ENCODE results near the gene ERP44. TPM values are rescaled to one million over a fixed set of nuclear protein-coding genes. Genes with fewer than 3 reads are reported as not detected.
"Not testable (repeated sequence)": the region's sequence is repeated elsewhere in the genome, so short reads cannot be mapped to it uniquely, and the experiment has no call there.

Gene ERP44
- total RNA-seq, 1 experiment from 2014 or later = 10.1 TPM

GRCh38 chr9:100070104-100071041 is 28.4 kb downstream of the ERP44 start:
- no peaks in the 10 kb centered on the region for H3K27me3 ChIP-seq (ENCODE audit: control insufficient read depth, insufficient read depth, low read length)
- CTCF ChIA-PET = no interaction called here
- TF ChIP-seq REST (IDR thresholded peaks at IDR 0.05; ENCODE audit: insufficient read depth in 1 of 2, low read depth in 2 of 2, low read length in 1 of 2) = no peak
- TF ChIP-seq TCF7L2 (IDR thresholded peaks at IDR 0.05; ENCODE audit: low read depth, low read length) = no peak
- no peak for TF ChIP-seq SIN3A (IDR thresholded peaks at IDR 0.05; ENCODE audit: borderline replicate concordance, insufficient read depth, low read depth, low read length)
- TF ChIP-seq CTCF (IDR thresholded peaks at IDR 0.05) = no peak
- TF ChIP-seq POLR2AphosphoS5 (IDR thresholded peaks at IDR 0.05; ENCODE audit: low read depth, low read length) = no peak
- intact Hi-C loops (cut with micrococcal nuclease; ENCODE audit: unreplicated experiment) (no loop called here), in situ Hi-C loops (cut with HindIII; ENCODE audit: low pct_unique_long_range_greater_than_20kb, low sequenced_read_pairs) (no loop called here)
- no peak for ATAC-seq
- H3K36me3 ChIP-seq (ENCODE audit: control insufficient read depth, insufficient read depth, low read length) = no peaks in the 10 kb centered on the region
- no peak for DNase-seq (ENCODE audit: low read depth, low spot score)
- no peaks in the 10 kb centered on the region for H3K4me1 ChIP-seq (ENCODE audit: control insufficient read depth, insufficient read depth, low read length)
- no peak overlapping the region for H3K27ac ChIP-seq (ENCODE audit: low read length)
- H3K4me3 ChIP-seq (ENCODE audit: low read depth in 2 of 2, low read length in 2 of 2) = no peak overlapping the region
- POLR2A ChIA-PET = no interaction called here
- BruUV-seq (replicated peaks) = no TSS peak
- no peaks in the 10 kb centered on the region for H3K9me3 ChIP-seq (ENCODE audit: control insufficient read depth, insufficient read depth, low read depth, low read length)

- H3K4me3 ChIP-seq (ENCODE audit: low read depth in 2 of 2, low read length in 2 of 2); H3K36me3 ChIP-seq (ENCODE audit: control insufficient read depth, insufficient read depth, low read length); H3K27ac ChIP-seq (ENCODE audit: low read length); DNase-seq (ENCODE audit: low read depth, low spot score); CTCF ChIA-PET; POLR2A ChIA-PET; in situ Hi-C loops (cut with HindIII; ENCODE audit: low pct_unique_long_range_greater_than_20kb, low sequenced_read_pairs); intact Hi-C loops (cut with micrococcal nuclease; ENCODE audit: unreplicated experiment); ATAC-seq; H3K9me3 ChIP-seq (ENCODE audit: control insufficient read depth, insufficient read depth, low read depth, low read length); BruUV-seq (replicated peaks); H3K27me3 ChIP-seq (ENCODE audit: control insufficient read depth, insufficient read depth, low read length); H3K4me1 ChIP-seq (ENCODE audit: control insufficient read depth, insufficient read depth, low read length): not testable (repeated sequence)
Observed at GRCh38 chr9:100069068-100069467, 29.7 kb downstream of the ERP44 start.

GRCh38 chr9:100067990-100068389 is 30.8 kb downstream of the ERP44 start:
- H3K4me1 ChIP-seq (ENCODE audit: control insufficient read depth, insufficient read depth, low read length); H3K27me3 ChIP-seq (ENCODE audit: control insufficient read depth, insufficient read depth, low read length); intact Hi-C loops (cut with micrococcal nuclease; ENCODE audit: unreplicated experiment); POLR2A ChIA-PET; CTCF ChIA-PET; in situ Hi-C loops (cut with HindIII; ENCODE audit: low pct_unique_long_range_greater_than_20kb, low sequenced_read_pairs); H3K4me3 ChIP-seq (ENCODE audit: low read depth in 2 of 2, low read length in 2 of 2); H3K9me3 ChIP-seq (ENCODE audit: control insufficient read depth, insufficient read depth, low read depth, low read length); DNase-seq (ENCODE audit: low read depth, low spot score); H3K36me3 ChIP-seq (ENCODE audit: control insufficient read depth, insufficient read depth, low read length); BruUV-seq (replicated peaks); H3K27ac ChIP-seq (ENCODE audit: low read length); ATAC-seq: not testable (repeated sequence)

All from Panc1 (cell line).